NB4 (cell line): ENCODE results near the gene ARHGAP15.

ENCODE experiments used
- DNase-seq: peaks from one replicate; pipeline ENCODE4 v3.0.0; 2010; ENCODE audit warnings: low read depth
- H3K4me3 ChIP-seq: one replicate; pipeline ENCODE4 v1.5.1; 2011; ENCODE audit warnings: mild to moderate bottlenecking, low read depth, low read length, moderate library complexity
- CTCF ChIP-seq: IDR thresholded peaks from one replicate; pipeline ENCODE4 v1.5.1; 2012; ENCODE audit warnings: low read depth, low read length
- MAX ChIP-seq: IDR thresholded peaks from 2 replicates; pipeline ENCODE4 v1.6.1; 2011; ENCODE audit warnings: low read depth, low read length
- MYC ChIP-seq: IDR thresholded peaks from 2 replicates; pipeline ENCODE4 v1.6.1; 2011; ENCODE audit warnings: low read depth, low read length
- POLR2A ChIP-seq: IDR thresholded peaks from 2 replicates; pipeline ENCODE4 v1.6.1; 2011; ENCODE audit warnings: mild to moderate bottlenecking; ENCODE audit not compliant: insufficient read length; ENCODE audit errors: extremely low read depth

Gene ARHGAP15

GRCh38 chr2:143398781-143399180 lies 269.6 kb downstream of the ARHGAP15 start:
- no peak overlapping the region for H3K4me3 ChIP-seq
- no peak for DNase-seq
- no peak for TF ChIP-seq CTCF
- TF ChIP-seq MYC = no peak
- TF ChIP-seq POLR2A = no peak
- TF ChIP-seq MAX = no peak

- no peak overlapping the region for H3K4me3 ChIP-seq
- TF ChIP-seq CTCF (no peak), POLR2A (no peak), MYC (no peak), MAX (no peak)
- DNase-seq = no peak
These were observed 270.4 kb downstream of the ARHGAP15 start for GRCh38 chr2:143399631-143400069.

GRCh38 chr2:143401861-143402260 lies 272.6 kb downstream of the ARHGAP15 start:
- DNase-seq = no peak
- no peak overlapping the region for H3K4me3 ChIP-seq
- no peak for TF ChIP-seq MYC
- no peak for TF ChIP-seq CTCF
- no peak for TF ChIP-seq POLR2A
- TF ChIP-seq MAX = no peak

GRCh38 chr2:143402451-143402850 lies 273.2 kb downstream of the ARHGAP15 start:
- H3K4me3 ChIP-seq = no peak overlapping the region
- TF ChIP-seq MAX (no peak), MYC (no peak), CTCF (no peak), POLR2A (no peak)
- no peak for DNase-seq

GRCh38 chr2:143410082-143410897 lies 281.1 kb downstream of the ARHGAP15 start:
- DNase-seq = no peak
- H3K4me3 ChIP-seq = no peak overlapping the region
- TF ChIP-seq MYC = no peak
- TF ChIP-seq MAX = no peak
- no peak for TF ChIP-seq CTCF
- no peak for TF ChIP-seq POLR2A
